Gastrocnemius medialis (tissue), 4 donors: ENCODE results near the gene UQCC5. TPM values are rescaled to one million over a fixed set of nuclear protein-coding genes. Genes with fewer than 3 reads are reported as not detected.

Experiments used
- ATAC-seq, 2 donors: fragments of 150-250 bp; one replicate each; pipeline ENCODE4 v1.9.1; 2016
- DNase-seq, 2 donors: peaks; one replicate each; pipeline ENCODE4 v3.0.0-alpha.2; 2019
- H3K27ac ChIP-seq, 4 donors: fragments of 200-600 bp; sonication (generic); 1 replicate in 1 of 4; 2 replicates in 3 of 4; pipeline ENCODE4 v1.5.1; 2016 to 2018; ENCODE audit warnings: mild to moderate bottlenecking in 2 of 4, moderate library complexity in 1 of 4
- H3K27me3 ChIP-seq, 3 donors: fragments of 200-600 bp; sonication (generic) in 2 of 3; 1 replicate in 1 of 3; 2 replicates in 2 of 3; pipeline versions ENCODE4 v1.5.1 to v1.6.0; 2016 to 2019; ENCODE audit warnings: mild to moderate bottlenecking in 1 of 3, moderate library complexity in 1 of 3
- H3K36me3 ChIP-seq, 2 donors: fragments of 200-600 bp; sonication (generic) in 1 of 2; one replicate each; pipeline ENCODE4 v1.5.1; 2017 to 2018
- H3K4me1 ChIP-seq, 2 donors: fragments of 200-600 bp; sonication (generic) in 1 of 2; one replicate each; pipeline ENCODE4 v1.5.1; 2016 to 2017; ENCODE audit warnings: mild to moderate bottlenecking in 2 of 2
- H3K4me3 ChIP-seq, 4 donors: fragments of 200-600 bp; sonication (generic) in 3 of 4; 1 replicate in 1 of 4; 2 replicates in 3 of 4; pipeline ENCODE4 v1.5.1; 2016 to 2019; ENCODE audit warnings: mild to moderate bottlenecking in 2 of 4
- H3K9me3 ChIP-seq, 3 donors: fragments of 200-600 bp; sonication (generic) in 2 of 3; 1 replicate in 1 of 3; 2 replicates in 2 of 3; pipeline ENCODE4 v1.5.1; 2016 to 2019
- POLR2A ChIP-seq, 2 donors: fragments of 450-650 bp; IDR thresholded peaks; one replicate each; pipeline ENCODE4 v1.6.1; 2017; ENCODE audit warnings: antibody characterized with exemption in 2 of 2, mild to moderate bottlenecking in 2 of 2, moderate library complexity in 2 of 2
- in situ Hi-C, 4 donors: fragments of 200-750 bp; cut with MboI; loops; one replicate each; pipeline versions ENCODE4 v1.15.0 to v1.8.0; 2017; ENCODE audit warnings: low sequenced_read_pairs in 4 of 4
- intact Hi-C: fragments of 100-400 bp; cut with DNase I; formaldehyde crosslinking; loops from one replicate; pipeline ENCODE4 v1.15.1; 2023; ENCODE audit warnings: low total_unique reads
- total RNA-seq, 4 donors: library from RNA; depleted of rRNA; stranded (reverse); fragments of >200 nt; gene quantifications; one replicate each; pipeline versions ENCODE4 v1.1.0 to v1.2.3, GENCODE V29; 2016
- TF ChIP-seq, protein P1 (sequence below), 5 experiments: fragments of 450-650 bp in 3 of 5; fragments of 200-600 bp in 2 of 5; sonication (generic) in 2 of 5; IDR thresholded peaks in 4 of 5; conservative IDR thresholded peaks in 1 of 5; 1 replicate in 4 of 5; 2 replicates in 1 of 5; pipeline ENCODE4 v1.5.1; 2016 to 2019; ENCODE audit warnings: antibody characterized with exemption in 5 of 5, mild to moderate bottlenecking in 3 of 5, moderate library complexity in 3 of 5

Gene UQCC5
- total RNA-seq, 4 donors from 2014 or later, result 0.31 to 26.1 (median 0.87) TPM

DNA sequence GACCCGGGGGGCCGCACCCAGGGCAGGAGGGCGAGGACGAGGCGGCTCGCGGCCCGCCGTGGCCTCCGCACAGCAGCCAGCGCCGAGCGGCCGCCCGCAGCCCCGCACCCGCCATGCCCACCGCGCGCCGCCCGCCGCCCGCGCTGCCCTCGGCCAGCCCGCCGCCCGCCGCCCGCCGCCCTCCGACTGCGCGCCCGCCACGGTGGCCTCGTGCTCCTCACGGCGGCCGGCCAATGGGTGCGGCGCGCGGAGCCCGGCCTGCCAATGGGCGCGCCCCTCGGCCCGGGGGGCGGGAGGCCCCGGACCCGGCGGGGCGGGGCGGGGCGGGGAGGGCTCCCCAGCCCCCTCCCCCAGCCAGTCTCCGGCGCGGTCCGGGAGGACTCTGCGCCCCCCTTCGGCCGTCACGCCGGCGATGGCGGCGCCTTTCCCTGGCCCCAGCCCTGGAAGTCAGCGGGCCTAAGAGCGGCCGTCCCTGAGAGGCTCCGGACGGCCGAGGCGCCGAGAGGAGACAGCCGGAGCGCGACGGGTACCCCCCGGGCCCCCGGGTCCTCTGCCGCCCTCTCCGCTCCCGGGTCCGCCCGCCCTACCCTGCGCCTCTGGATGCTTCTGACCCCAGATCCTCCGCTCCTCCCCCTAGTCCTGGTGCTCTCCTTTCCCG, 2.7 kb upstream of the UQCC5 start, which contains the start of gene NT5DC2:
NT5DC2 (minus strand) TSS at position 235 of the 658 bp plus-strand sequence; CDS start at position 115, 120 bp downstream.
- peaks cover 55 to 61% of the 10 kb centered on the region in 2 donors for H3K4me1 ChIP-seq
- no peaks in the 10 kb centered on the region for H3K9me3 ChIP-seq
- intact Hi-C loops, result no loop called here
- peak within 1 kb of the TSS; percentile 77 to 84 (median 80) for H3K27ac ChIP-seq
- H3K36me3 ChIP-seq, result no peaks in the 10 kb centered on the region
- peak; percentile 14 to 34 for TF ChIP-seq POLR2A (IDR thresholded peaks at IDR 0.05)
- TF ChIP-seq, protein P1, sequence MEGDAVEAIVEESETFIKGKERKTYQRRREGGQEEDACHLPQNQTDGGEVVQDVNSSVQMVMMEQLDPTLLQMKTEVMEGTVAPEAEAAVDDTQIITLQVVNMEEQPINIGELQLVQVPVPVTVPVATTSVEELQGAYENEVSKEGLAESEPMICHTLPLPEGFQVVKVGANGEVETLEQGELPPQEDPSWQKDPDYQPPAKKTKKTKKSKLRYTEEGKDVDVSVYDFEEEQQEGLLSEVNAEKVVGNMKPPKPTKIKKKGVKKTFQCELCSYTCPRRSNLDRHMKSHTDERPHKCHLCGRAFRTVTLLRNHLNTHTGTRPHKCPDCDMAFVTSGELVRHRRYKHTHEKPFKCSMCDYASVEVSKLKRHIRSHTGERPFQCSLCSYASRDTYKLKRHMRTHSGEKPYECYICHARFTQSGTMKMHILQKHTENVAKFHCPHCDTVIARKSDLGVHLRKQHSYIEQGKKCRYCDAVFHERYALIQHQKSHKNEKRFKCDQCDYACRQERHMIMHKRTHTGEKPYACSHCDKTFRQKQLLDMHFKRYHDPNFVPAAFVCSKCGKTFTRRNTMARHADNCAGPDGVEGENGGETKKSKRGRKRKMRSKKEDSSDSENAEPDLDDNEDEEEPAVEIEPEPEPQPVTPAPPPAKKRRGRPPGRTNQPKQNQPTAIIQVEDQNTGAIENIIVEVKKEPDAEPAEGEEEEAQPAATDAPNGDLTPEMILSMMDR (IDR thresholded peaks at IDR 0.05 in 4 of 5, conservative IDR thresholded peaks at IDR 0.05 in 1 of 5), result no peak
- ATAC-seq, result peak; percentile 6 to 20
- no peaks in the 10 kb centered on the region for H3K27me3 ChIP-seq
- H3K4me3 ChIP-seq, result peak within 1 kb of the TSS; percentile 62 to 71 (median 68)
- in situ Hi-C loops, result no loop called here
- DNase-seq, result peak in 1 of 2 donors; percentile 50

DNA sequence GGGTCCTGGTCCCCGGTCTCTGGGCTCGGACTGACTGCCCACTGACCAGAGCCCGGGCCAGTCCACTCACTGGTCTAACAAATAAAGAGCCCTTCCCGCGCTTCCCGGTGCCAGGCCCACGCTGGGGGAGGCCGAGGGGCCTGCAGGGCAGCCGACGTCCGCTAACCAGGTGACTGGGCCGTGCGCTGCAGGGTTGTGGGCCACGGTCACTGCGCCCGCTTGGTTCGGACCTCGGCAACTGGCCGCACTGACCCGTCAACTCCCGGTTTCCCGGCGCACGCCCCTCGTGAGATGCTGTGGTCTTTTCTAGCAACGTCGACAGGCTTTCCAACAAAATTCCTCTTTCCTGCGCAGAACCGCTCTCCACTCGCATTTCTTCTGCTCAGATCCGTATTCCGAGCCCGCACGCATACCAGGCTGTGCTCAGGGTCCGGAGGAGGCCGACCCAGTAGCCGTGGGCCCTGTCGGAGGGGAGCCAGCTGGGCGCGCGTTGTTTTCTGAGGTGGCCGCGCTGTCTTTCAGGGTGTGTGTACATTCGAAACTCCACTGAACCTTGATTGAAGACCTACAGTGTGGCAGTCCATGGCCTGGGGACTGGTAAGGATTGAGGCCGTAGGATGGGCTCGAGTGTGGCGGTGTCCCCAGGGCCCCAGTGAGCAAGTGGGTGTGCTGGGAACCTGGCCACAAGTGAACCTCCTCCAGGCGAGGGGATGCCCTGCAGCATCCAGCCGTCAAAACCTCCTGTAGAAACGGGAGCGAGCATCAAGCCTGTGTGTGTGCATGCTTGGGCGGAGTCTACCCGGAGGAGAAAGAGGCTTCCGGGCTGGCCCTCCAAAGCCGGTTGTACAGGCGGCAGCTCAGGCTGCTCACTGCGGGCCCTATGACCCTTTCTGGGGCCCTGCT, 1.9 kb upstream of the UQCC5 start:
- no peaks in the 10 kb centered on the region for H3K9me3 ChIP-seq
- no peak for TF ChIP-seq POLR2A (IDR thresholded peaks at IDR 0.05)
- TF ChIP-seq, protein P1 (IDR thresholded peaks at IDR 0.05 in 4 of 5, conservative IDR thresholded peaks at IDR 0.05 in 1 of 5), result no peak
- in situ Hi-C loops, result no loop called here
- ATAC-seq, result no peak
- peaks cover 59 to 65% of the 10 kb centered on the region in 2 donors for H3K4me1 ChIP-seq
- H3K27ac ChIP-seq, result peak overlapping the region; percentile 76 to 84 (median 80)
- DNase-seq, result peak in 1 of 2 donors; percentile 19
- no peaks in the 10 kb centered on the region for H3K27me3 ChIP-seq
- intact Hi-C loops, result loop anchor here (5.0 kb wide), 2 partner anchors 82 to 298 kb away; partner anchors contain the start of genes ITIH4 and TNNC1
- H3K4me3 ChIP-seq, result peak overlapping the region; percentile 58 to 71 (median 62)
- H3K36me3 ChIP-seq, result no peaks in the 10 kb centered on the region

DNA sequence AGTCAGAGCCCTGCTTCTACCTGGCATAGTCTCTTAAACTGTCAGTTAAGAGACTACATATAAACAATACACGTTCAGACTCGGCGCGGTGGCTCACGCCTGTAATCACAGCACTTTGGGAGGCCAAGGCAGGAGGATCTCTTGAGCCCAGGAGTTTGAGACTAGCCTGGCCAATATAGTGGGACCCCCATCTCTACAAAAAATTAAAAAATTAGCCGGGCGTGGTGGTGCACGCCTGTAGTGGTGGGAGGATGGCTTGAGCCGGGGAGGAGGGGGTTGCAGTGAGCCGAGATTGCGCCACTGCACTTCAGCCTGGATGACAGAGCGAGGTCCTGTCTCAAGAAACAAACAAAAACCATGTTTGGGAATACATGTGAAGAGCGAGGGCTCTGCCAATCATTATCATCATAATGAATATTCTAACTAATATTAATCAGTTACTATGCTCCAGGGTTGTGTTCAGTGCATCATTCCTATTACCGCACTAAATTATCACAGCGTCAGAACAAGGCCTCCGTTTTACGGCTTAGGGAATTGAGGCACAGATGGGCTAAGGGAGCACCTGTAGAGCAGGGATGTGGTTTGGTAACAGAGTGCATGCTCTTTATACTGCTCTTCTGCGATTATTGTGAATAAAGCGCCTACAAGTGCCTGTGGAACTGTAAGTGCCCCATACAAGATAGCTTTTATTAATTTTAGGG, 844 bp upstream of the UQCC5 start:
- H3K27me3 ChIP-seq, result no peaks in the 10 kb centered on the region
- peak overlapping the region in 3 of 4 donors; percentile 43 to 91 (median 78) for H3K4me3 ChIP-seq
- no peaks in the 10 kb centered on the region for H3K9me3 ChIP-seq
- H3K27ac ChIP-seq, result peak overlapping the region; percentile 79 to 99 (median 89)
- peaks cover 0 to 4% of the 10 kb centered on the region in 2 donors for H3K36me3 ChIP-seq
- in situ Hi-C loops, result no loop called here
- ATAC-seq, result no peak
- H3K4me1 ChIP-seq, result peaks cover 59 to 64% of the 10 kb centered on the region in 2 donors
- intact Hi-C loops, result loop anchor here (1.0 to 5.0 kb wide), 6 partner anchors 43 to 297 kb away; partner anchors contain the start of genes ITIH4, PBRM1 and TNNC1
- TF ChIP-seq, protein P1 (IDR thresholded peaks at IDR 0.05 in 4 of 5, conservative IDR thresholded peaks at IDR 0.05 in 1 of 5), result no peak
- no peak for TF ChIP-seq POLR2A (IDR thresholded peaks at IDR 0.05)
- peak in 1 of 2 donors; percentile 11 for DNase-seq

DNA sequence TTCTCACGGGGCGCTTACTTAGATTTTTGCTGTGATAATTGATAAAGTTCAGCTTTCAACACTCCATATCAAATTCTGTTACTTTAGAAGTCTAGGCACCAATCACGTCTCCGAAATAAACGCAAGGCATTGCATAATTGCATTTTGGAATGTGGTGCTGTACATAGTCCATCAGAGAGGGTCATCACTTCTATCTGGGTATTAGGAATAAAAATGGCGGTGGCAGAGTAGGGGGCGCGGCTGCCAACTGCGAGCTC, 365 bp upstream of the UQCC5 start:
- in situ Hi-C loops, result no loop called here
- intact Hi-C loops, result loop anchor here (1.0 to 5.0 kb wide), 6 partner anchors 43 to 296 kb away; partner anchors contain the start of genes ITIH4, PBRM1 and TNNC1
- TF ChIP-seq, protein P1 (IDR thresholded peaks at IDR 0.05 in 4 of 5, conservative IDR thresholded peaks at IDR 0.05 in 1 of 5), result no peak
- no peak for TF ChIP-seq POLR2A (IDR thresholded peaks at IDR 0.05)
- Histone ChIP-seq H3K9me3 (no peaks in the 10 kb centered on the region), H3K36me3 (peaks cover 0 to 8% of the 10 kb centered on the region in 2 donors), H3K27ac (peak overlapping the region; percentile 73 to 99 (median 89)), H3K4me3 (peak overlapping the region in 3 of 4 donors; percentile 43 to 91 (median 78)), H3K4me1 (peaks cover 59 to 61% of the 10 kb centered on the region in 2 donors), H3K27me3 (no peaks in the 10 kb centered on the region)
- ATAC-seq (no peak), DNase-seq (no peak)
